ENCODE data around the gene HINT1. TPM values are rescaled to one million over a fixed set of nuclear protein-coding genes. Genes with fewer than 3 reads are reported as not detected.
"Not testable (repeated sequence)": the region's sequence is repeated elsewhere in the genome, so short reads cannot be mapped to it uniquely, and the experiment has no call there.

Gene HINT1
- total RNA-seq, 2 donors from 2014 or later: 116 to 164 TPM

DNA sequence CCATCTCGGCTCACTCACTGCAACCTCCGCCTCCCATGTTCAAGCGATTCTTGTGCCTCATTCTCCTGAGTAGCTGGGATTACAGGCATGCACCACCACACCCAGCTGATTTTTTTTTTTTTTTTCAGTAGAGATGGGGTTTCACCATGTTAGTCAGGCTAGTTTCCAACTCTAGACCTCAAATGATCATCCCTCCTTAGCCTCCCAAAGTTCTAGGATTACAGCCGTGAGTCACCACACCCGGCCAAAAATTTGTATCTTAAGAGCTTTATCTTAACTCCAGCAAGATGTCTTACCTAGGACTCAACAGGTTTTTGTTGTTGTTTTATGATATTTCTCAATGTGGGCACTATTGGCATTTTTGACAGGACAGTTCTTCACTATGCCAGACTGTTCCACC, 33.6 kb upstream of the HINT1 start:
- Histone ChIP-seq H3K9me3 (no peaks in the 10 kb centered on the region), H3K27me3 (no peaks in the 10 kb centered on the region), H3K36me3 (peaks cover 4% of the 10 kb centered on the region), H3K27ac (no peak overlapping the region), H3K4me3 (no peak overlapping the region), H3K4me1 (no peaks in the 10 kb centered on the region)
- TF ChIP-seq, protein P1, sequence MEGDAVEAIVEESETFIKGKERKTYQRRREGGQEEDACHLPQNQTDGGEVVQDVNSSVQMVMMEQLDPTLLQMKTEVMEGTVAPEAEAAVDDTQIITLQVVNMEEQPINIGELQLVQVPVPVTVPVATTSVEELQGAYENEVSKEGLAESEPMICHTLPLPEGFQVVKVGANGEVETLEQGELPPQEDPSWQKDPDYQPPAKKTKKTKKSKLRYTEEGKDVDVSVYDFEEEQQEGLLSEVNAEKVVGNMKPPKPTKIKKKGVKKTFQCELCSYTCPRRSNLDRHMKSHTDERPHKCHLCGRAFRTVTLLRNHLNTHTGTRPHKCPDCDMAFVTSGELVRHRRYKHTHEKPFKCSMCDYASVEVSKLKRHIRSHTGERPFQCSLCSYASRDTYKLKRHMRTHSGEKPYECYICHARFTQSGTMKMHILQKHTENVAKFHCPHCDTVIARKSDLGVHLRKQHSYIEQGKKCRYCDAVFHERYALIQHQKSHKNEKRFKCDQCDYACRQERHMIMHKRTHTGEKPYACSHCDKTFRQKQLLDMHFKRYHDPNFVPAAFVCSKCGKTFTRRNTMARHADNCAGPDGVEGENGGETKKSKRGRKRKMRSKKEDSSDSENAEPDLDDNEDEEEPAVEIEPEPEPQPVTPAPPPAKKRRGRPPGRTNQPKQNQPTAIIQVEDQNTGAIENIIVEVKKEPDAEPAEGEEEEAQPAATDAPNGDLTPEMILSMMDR (IDR thresholded peaks at IDR 0.05): no peak
- no peak for DNase-seq (ENCODE audit: low spot score)

DNA sequence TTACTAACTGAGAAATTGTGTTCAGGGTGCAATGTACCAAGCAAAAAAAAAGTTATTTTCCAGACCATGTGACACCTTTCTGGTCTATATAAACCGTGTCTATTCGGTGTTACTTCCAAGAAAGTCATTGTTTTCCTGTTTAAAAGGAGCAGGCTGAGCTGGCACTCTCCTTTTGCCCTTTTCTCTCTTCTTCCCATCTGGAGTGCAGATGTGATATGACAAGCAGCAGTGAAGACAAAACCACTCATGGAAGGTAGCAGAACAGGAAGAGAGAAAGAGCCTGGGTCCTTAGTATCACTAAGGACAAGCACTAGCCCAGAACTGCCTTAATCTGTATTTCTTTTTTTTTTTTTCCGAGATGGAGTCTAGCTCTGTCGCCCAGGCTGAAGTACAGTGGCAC, 31.3 kb upstream of the HINT1 start:
- TF ChIP-seq, protein P1 (IDR thresholded peaks at IDR 0.05): no peak
- Histone ChIP-seq H3K9me3 (no peaks in the 10 kb centered on the region), H3K4me3 (no peak overlapping the region), H3K27me3 (no peaks in the 10 kb centered on the region), H3K27ac (no peak overlapping the region), H3K36me3 (no peaks in the 10 kb centered on the region), H3K4me1 (no peaks in the 10 kb centered on the region)
- no peak for DNase-seq (ENCODE audit: low spot score)

DNA sequence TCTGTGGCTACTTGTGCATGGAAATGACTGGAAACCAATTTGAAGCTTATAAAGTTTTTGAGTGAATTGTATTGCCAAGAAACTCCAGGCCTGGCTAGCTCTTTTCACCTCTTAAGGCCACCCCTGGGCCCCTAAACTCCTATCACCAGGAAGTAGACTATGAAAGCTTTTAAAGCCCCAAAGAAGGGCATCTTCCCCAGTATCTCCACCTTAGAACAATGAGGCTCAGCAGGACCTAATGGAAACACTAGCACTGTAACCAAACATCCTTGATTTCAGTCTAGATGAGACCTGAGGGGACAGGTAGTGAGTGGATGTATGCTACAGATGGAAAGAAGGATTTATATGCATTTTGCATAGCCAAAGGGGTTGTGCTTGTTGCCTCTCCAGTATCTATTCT, 30.6 kb upstream of the HINT1 start:
- Histone ChIP-seq H3K9me3 (no peaks in the 10 kb centered on the region), H3K4me1 (no peaks in the 10 kb centered on the region), H3K4me3 (no peak overlapping the region), H3K36me3 (no peaks in the 10 kb centered on the region), H3K27ac (no peak overlapping the region), H3K27me3 (no peaks in the 10 kb centered on the region)
- TF ChIP-seq, protein P1 (IDR thresholded peaks at IDR 0.05): no peak
- no peak for DNase-seq (ENCODE audit: low spot score)

DNA sequence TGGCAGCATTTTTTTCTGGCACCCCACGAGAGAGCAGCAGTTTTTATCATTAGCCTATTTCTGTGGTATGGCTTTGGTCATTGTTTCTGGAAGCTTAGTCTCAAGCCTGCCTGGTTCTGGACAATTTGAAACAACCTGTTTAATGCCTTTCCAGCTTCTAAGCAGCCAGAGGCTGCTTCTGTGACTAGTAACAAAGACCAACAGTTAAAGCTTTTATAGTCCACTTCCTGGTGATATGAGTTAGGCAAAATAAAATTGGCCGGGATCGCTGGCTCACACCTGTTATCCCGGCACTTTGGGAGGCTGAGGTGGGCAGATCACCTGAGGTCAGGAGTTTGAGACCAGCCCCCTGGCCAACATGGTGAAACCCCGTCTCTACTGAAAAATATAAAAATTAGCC, 29.7 kb upstream of the HINT1 start:
- no peak for DNase-seq (ENCODE audit: low spot score)
- TF ChIP-seq, protein P1 (IDR thresholded peaks at IDR 0.05): no peak
- H3K4me1 ChIP-seq: no peaks in the 10 kb centered on the region

DNA sequence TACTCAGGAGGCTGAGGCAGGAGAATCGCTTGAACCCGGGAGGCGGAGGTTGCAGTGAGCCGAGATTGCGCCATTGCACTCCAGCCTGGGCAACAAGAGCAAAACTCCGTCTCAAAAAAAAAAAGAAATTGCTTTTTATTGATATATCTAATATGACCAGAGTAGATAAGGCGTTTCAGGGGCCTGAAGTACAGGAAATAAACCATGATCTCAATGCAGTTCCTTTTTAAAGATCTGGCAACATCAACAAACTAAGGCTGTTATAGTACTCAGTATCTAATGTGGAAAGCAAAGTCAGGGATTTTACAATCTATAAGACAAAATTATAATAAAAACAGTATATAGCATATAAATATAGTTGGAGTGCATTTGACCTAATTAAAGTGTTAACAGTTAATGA, 28.8 kb upstream of the HINT1 start:
- H3K36me3 ChIP-seq; H3K27ac ChIP-seq; DNase-seq (ENCODE audit: low spot score); H3K27me3 ChIP-seq; H3K9me3 ChIP-seq; H3K4me3 ChIP-seq; H3K4me1 ChIP-seq: not testable (repeated sequence)

More for the DNA sequence above, 29.7 kb upstream of the HINT1 start:
- Histone ChIP-seq H3K36me3 (no peaks in the 10 kb centered on the region), H3K27ac (no peak overlapping the region), H3K4me3 (no peak overlapping the region), H3K9me3 (no peaks in the 10 kb centered on the region), H3K27me3 (no peaks in the 10 kb centered on the region)

DNA sequence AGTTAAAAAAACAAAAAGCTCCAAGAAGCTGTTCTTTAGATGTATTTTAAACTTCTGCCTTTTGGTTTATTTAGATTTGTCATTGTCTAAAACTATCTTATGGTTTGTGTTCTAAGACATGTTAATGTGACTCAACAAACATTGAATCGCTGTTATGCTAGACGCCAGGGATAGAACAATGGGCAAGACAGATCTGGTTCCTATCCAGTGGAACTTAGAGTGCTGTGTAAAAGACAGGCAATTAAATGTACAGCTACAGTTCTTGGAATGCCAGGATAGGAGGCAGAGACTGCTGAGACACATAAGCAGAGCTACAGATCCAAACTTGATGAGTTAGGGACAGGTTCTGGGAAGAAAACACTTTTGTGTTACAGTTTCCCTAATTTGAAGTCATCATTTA, 28.1 kb upstream of the HINT1 start:
- H3K4me3 ChIP-seq: no peak overlapping the region
- no peaks in the 10 kb centered on the region for H3K4me1 ChIP-seq
- H3K9me3 ChIP-seq: no peaks in the 10 kb centered on the region
- no peak for DNase-seq (ENCODE audit: low spot score)
- TF ChIP-seq, protein P1 (IDR thresholded peaks at IDR 0.05): no peak
- H3K36me3 ChIP-seq: peaks cover 7% of the 10 kb centered on the region
- no peaks in the 10 kb centered on the region for H3K27me3 ChIP-seq
- no peak overlapping the region for H3K27ac ChIP-seq
